GM12865 (cell line): ENCODE results near the gene NOL8.

ENCODE experiments used
- DNase-seq: peaks from one replicate; pipeline ENCODE4 v3.0.0; 2010; ENCODE audit warnings: low read depth
- H3K4me3 ChIP-seq: 2 replicates; pipeline ENCODE4 v1.5.1; 2011; ENCODE audit warnings: mild to moderate bottlenecking, low read depth, low read length, control low read depth
- TF ChIP-seq, protein P1 (sequence below): IDR thresholded peaks from 2 replicates; pipeline ENCODE4 v1.5.1; 2011; ENCODE audit warnings: low read length, control low read depth, low read depth, inconsistent platforms; ENCODE audit not compliant: insufficient read depth; ENCODE audit errors: missing control alignments

Gene NOL8

DNA sequence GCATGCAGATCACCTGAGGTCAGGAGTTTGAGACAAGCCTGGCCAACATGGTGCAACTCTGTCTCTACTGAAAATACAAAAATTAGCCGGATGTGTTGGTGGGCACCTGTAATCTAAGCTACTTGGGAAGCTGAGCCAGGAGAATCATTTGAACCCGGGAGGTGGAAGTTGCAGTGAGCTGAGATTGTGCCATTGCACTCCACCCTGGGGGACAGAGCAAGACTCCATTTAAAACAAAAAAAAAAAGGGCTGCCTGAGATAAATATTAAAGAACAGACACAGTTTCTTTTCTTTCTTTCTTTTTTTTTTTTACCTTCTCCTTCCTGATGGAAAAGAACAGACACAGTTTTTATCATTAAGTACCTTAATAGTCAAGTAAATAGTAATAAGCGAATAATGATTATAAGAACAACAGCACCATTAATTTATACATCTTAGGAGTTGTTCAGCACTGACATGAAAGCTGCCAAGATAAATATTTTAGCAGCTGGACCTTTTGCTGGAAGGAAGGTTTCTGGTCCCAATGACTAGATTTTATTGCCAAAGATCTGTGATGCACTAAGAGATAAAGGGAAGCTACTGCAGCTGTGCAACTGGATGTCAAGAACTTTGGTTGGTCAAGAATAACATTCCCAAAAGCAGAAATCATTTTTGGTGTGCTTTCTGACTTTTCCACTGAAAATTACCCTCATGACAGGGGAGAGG lies 7.6 kb upstream of the NOL8 start:
- DNase-seq: no peak
- H3K4me3 ChIP-seq: no peak overlapping the region
- TF ChIP-seq, protein P1, sequence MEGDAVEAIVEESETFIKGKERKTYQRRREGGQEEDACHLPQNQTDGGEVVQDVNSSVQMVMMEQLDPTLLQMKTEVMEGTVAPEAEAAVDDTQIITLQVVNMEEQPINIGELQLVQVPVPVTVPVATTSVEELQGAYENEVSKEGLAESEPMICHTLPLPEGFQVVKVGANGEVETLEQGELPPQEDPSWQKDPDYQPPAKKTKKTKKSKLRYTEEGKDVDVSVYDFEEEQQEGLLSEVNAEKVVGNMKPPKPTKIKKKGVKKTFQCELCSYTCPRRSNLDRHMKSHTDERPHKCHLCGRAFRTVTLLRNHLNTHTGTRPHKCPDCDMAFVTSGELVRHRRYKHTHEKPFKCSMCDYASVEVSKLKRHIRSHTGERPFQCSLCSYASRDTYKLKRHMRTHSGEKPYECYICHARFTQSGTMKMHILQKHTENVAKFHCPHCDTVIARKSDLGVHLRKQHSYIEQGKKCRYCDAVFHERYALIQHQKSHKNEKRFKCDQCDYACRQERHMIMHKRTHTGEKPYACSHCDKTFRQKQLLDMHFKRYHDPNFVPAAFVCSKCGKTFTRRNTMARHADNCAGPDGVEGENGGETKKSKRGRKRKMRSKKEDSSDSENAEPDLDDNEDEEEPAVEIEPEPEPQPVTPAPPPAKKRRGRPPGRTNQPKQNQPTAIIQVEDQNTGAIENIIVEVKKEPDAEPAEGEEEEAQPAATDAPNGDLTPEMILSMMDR: no peak

DNA sequence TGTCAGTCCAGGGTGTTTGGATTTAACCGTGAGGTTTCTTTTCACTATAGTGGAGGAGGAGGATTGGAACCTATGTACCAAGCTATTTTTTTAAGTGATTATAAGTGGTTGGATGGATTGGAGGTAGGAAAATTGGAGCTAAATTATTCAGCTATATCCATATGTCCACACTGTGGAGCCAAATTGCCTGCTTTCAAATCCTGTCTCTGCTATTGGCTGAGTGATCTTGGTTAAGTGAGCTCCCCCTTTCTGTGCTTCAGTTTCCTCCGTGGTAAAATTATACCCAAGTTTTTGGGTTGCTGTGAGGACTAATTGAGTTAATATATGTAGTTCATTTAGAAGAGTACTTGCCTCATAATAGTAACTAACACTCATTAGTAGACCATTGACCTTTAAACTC lies 3.1 kb upstream of the NOL8 start:
- TF ChIP-seq, protein P1: no peak
- DNase-seq: peak; percentile 30
- no peak overlapping the region for H3K4me3 ChIP-seq

DNA sequence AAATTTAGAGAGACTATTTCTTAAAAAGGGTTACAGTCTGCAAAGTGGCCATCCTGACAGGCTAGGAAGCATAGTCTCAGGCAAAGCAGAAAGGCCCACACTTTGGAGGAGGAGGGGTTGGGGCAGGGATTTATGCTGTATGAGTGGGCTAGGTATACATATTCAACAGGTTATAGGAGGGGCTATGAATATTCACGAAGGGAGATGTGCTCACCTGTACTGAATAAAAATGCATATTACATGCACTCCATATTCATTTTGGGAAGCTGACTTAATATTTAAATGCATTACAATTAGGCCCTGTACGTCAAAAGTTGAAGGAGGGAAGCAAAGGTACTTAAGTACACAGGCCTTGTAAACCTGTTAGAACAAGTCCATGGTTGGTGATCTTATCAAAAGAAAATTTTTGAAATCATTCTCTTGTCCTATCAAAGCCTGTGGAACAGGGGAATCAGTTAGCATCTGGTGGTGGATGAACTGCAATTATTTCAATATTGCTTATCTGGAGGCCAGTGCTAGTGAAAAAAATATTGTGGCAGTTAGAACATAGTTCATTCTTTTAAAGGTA lies 2.2 kb upstream of the NOL8 start:
- DNase-seq: no peak
- TF ChIP-seq, protein P1: no peak
- H3K4me3 ChIP-seq: no peak overlapping the region

DNA sequence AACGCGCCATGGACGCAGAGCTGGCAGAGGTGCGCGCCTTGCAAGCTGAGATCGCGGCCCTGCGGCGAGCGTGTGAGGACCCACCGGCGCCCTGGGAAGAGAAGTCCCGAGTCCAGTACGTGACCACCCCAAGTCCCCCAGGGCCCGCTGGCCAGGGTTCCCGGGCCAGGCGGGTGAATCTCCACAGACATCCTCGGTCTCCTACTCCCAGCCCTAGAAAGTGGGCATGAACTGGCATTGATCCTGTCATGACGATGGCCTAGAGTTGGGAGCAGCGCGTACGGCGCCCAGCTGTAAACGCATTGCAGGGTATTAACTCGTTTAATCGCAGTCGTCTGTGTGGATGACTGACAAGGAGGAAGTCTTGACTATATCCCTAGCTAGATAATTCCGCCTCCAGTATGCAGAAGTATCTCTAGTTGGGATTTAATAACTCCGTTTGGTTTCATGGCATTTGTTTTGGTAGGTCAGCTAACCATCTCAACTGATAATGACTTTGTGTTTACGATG lies 896 bp upstream of the NOL8 start:
- H3K4me3 ChIP-seq: peak overlapping the region; percentile 93
- TF ChIP-seq, protein P1: no peak
- DNase-seq: peak; percentile 30

DNA sequence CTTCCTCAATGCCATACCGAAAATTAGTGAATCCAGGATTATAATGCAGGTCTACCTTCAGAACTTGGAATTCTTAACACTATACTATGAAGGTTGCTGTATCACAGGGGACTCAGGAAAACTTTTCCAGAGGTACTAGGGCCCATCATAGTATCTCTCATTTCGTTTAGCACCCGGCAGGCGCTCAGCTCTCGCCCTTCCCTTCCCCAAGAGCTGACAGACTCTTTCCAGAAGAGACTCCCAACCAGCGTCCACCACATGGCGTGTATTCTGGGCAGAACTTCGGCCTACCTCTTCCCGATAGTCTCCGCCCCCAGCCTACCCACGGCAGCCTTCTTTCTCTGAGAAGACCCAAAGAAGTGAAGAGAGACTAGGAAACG lies 271 bp downstream of the NOL8 start:
- TF ChIP-seq, protein P1: no peak
- no peak for DNase-seq
- H3K4me3 ChIP-seq: peak overlapping the region; percentile 93

DNA sequence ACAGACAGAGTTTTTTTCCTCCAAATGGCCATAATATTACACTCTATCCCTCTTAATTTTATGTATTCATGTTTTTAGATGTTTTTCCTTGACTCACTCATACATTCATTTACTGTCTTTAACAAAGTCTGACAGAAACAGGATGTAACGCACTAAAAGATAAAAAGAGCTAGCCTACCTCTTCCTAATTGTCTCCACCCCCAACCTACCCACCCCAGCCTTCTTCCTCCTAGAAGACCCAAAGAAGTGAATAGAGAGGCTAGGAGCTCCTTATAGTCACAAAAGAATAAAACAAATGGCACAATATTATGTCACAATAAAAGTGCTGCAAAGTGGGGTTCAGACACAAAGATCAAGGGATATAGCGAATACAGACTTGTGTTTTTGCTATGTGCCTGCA lies 719 bp downstream of the NOL8 start:
- H3K4me3 ChIP-seq: peak overlapping the region; percentile 93
- TF ChIP-seq, protein P1: no peak
- DNase-seq: no peak

DNA sequence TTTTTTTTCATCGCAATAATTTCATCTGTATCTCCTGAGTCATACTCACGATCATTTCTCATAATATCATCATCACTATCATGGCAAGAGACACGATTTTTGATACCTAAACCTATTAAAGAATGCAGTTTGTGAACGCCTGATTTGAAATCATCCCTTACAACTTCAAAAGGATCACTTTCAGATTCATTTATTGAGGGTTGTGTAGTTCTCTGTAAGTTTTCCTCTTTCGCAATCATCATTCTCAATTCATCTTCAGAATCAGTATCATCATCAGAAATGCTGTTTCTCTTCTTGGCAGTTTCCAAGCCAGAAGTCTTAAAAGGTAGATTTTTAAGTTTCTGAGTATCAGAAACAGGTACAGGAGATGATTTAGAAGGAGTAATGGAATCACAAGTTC lies 9.7 kb downstream of the NOL8 start:
- DNase-seq: no peak
- TF ChIP-seq, protein P1: no peak
- no peak overlapping the region for H3K4me3 ChIP-seq
